ENCODE results near the gene NKD2. TPM values are rescaled to one million over a fixed set of nuclear protein-coding genes. Genes with fewer than 3 reads are reported as not detected.

The NKD2 gene
- polyA plus RNA-seq, 1 donor (not counting 4 experiments of a cell fraction or from before 2014, with no cell fraction given), result not detected

DNA sequence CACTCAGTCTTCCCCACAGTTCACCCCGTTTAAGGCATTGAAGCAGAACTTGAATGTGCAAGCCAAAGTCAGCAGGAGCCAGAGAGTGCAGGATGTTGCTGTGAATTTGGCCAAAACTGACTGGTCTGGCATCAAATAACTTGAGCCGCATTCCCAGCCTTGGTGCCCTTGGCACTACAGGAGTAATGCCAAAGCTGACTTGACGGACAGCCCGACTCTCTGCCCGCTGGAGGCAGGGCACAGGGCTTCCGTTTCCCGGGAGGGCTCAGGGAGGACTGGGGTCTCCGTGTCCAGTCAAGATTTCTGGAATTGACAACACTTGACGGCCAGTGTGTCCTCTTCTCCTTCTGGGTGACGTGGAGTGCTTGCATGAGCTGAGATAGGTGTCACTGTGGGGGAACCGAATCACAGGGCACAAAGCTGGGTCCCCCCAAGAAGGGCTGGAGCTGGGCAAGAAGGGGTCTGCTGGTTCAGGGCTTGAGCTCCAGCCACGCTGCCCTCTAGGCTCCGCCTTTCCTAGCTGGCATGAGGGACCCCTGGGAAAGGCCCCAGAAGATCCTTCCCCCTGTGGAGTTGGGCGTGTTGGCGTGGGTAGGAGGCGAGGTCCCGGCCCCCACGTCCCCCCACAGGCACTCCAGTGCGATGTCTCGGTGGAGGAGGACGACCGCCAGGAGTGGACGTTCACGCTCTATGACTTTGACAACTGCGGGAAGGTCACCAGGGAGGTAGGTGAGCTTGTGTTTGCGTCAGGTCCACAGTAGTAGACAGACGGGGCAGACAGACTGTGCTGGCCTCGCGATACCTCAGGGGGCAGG lies 25.2 kb downstream of the NKD2 start:
- TF ChIP-seq, protein P1, sequence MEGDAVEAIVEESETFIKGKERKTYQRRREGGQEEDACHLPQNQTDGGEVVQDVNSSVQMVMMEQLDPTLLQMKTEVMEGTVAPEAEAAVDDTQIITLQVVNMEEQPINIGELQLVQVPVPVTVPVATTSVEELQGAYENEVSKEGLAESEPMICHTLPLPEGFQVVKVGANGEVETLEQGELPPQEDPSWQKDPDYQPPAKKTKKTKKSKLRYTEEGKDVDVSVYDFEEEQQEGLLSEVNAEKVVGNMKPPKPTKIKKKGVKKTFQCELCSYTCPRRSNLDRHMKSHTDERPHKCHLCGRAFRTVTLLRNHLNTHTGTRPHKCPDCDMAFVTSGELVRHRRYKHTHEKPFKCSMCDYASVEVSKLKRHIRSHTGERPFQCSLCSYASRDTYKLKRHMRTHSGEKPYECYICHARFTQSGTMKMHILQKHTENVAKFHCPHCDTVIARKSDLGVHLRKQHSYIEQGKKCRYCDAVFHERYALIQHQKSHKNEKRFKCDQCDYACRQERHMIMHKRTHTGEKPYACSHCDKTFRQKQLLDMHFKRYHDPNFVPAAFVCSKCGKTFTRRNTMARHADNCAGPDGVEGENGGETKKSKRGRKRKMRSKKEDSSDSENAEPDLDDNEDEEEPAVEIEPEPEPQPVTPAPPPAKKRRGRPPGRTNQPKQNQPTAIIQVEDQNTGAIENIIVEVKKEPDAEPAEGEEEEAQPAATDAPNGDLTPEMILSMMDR (optimal IDR thresholded peaks at IDR 0.05 in 1 of 3, IDR thresholded peaks at IDR 0.05 in 1 of 3, conservative IDR thresholded peaks at IDR 0.05 in 1 of 3; ENCODE audit: extremely low read depth in 1 of 3, insufficient read depth in 2 of 3, low read length in 3 of 3), result no peak
- no peak for TF ChIP-seq EZH2 (IDR thresholded peaks at IDR 0.05; ENCODE audit: low read length)
- Histone ChIP-seq H3K9me1 (ENCODE audit: control insufficient read depth, extremely low read depth, insufficient read depth, low read length) (no peaks in the 10 kb centered on the region), H3K79me2 (ENCODE audit: control insufficient read depth, insufficient read depth, low read length) (no peaks in the 10 kb centered on the region), H3K27ac (ENCODE audit: control insufficient read depth, insufficient read depth, low read length) (no peak overlapping the region), H3K9me3 (ENCODE audit: control insufficient read depth, low read depth, low read length) (no peaks in the 10 kb centered on the region), H3K4me3 (ENCODE audit: control insufficient read depth in 2 of 3, extremely low read depth in 1 of 3, insufficient read depth in 2 of 3, low read depth in 1 of 3, low read length in 3 of 3) (no peak overlapping the region), H3K4me2 (ENCODE audit: control insufficient read depth, extremely low read depth, insufficient read depth, low read depth, low read length) (no peak overlapping the region), H3K9ac (ENCODE audit: control insufficient read depth, extremely low read depth, insufficient read depth, low read length) (no peak overlapping the region), H2AFZ (ENCODE audit: control insufficient read depth, low read length) (no peak overlapping the region), H3K4me1 (ENCODE audit: control insufficient read depth, extremely low read depth, insufficient read depth, low read length) (no peaks in the 10 kb centered on the region), H4K20me1 (ENCODE audit: control insufficient read depth, extremely low read depth, insufficient read depth, low read length) (no peaks in the 10 kb centered on the region), H3K27me3 (ENCODE audit: control insufficient read depth, extremely low read depth, insufficient read depth, low read length) (no peaks in the 10 kb centered on the region), H3K36me3 (ENCODE audit: control insufficient read depth in 2 of 2, extremely low read depth in 1 of 2, insufficient read depth in 2 of 2, low read length in 2 of 2) (no peaks in the 10 kb centered on the region)
- DNase-seq (ENCODE audit: low read depth, low spot score), result no peak
- no peak for FAIRE-seq
- dilution Hi-C loops (cut with MboI; ENCODE audit: extremely low pct_ligation_motif_present, low sequenced_read_pairs), result no loop called here

GRCh38 chr5:1034421-1034905 lies 25.9 kb downstream of the NKD2 start:
- H3K4me1 ChIP-seq (ENCODE audit: control insufficient read depth, extremely low read depth, insufficient read depth, low read length), result no peaks in the 10 kb centered on the region

More at GRCh38 chr5:1034421-1034905, 25.9 kb downstream of the NKD2 start:
- Histone ChIP-seq H3K9me1 (ENCODE audit: control insufficient read depth, extremely low read depth, insufficient read depth, low read length) (no peaks in the 10 kb centered on the region), H3K9me3 (ENCODE audit: control insufficient read depth, low read depth, low read length) (no peaks in the 10 kb centered on the region), H3K9ac (ENCODE audit: control insufficient read depth, extremely low read depth, insufficient read depth, low read length) (no peak overlapping the region), H4K20me1 (ENCODE audit: control insufficient read depth, extremely low read depth, insufficient read depth, low read length) (no peaks in the 10 kb centered on the region), H3K36me3 (ENCODE audit: control insufficient read depth in 2 of 2, extremely low read depth in 1 of 2, insufficient read depth in 2 of 2, low read length in 2 of 2) (no peaks in the 10 kb centered on the region), H3K4me3 (ENCODE audit: control insufficient read depth in 2 of 3, extremely low read depth in 1 of 3, insufficient read depth in 2 of 3, low read depth in 1 of 3, low read length in 3 of 3) (no peak overlapping the region), H2AFZ (ENCODE audit: control insufficient read depth, low read length) (no peak overlapping the region), H3K4me2 (ENCODE audit: control insufficient read depth, extremely low read depth, insufficient read depth, low read depth, low read length) (no peak overlapping the region), H3K27ac (ENCODE audit: control insufficient read depth, insufficient read depth, low read length) (no peak overlapping the region), H3K27me3 (ENCODE audit: control insufficient read depth, extremely low read depth, insufficient read depth, low read length) (no peaks in the 10 kb centered on the region), H3K79me2 (ENCODE audit: control insufficient read depth, insufficient read depth, low read length) (no peaks in the 10 kb centered on the region)
- no peak for TF ChIP-seq EZH2 (IDR thresholded peaks at IDR 0.05; ENCODE audit: low read length)
- TF ChIP-seq, protein P1 (optimal IDR thresholded peaks at IDR 0.05 in 1 of 3, IDR thresholded peaks at IDR 0.05 in 1 of 3, conservative IDR thresholded peaks at IDR 0.05 in 1 of 3; ENCODE audit: extremely low read depth in 1 of 3, insufficient read depth in 2 of 3, low read length in 3 of 3), result no peak
- FAIRE-seq (no peak), DNase-seq (ENCODE audit: low read depth, low spot score) (no peak)
- dilution Hi-C loops (cut with MboI; ENCODE audit: extremely low pct_ligation_motif_present, low sequenced_read_pairs), result no loop called here
